ENCODE measurements around the gene ST13. TPM values are rescaled to one million over a fixed set of nuclear protein-coding genes. Genes with fewer than 3 reads are reported as not detected.

The ST13 gene
- total and polyA plus RNA-seq, 9 of the 15 experiments (the other 6 are each of a cell fraction or from before 2014, with no cell fraction given) = 53.6 to 311 (median 195) TPM

DNA sequence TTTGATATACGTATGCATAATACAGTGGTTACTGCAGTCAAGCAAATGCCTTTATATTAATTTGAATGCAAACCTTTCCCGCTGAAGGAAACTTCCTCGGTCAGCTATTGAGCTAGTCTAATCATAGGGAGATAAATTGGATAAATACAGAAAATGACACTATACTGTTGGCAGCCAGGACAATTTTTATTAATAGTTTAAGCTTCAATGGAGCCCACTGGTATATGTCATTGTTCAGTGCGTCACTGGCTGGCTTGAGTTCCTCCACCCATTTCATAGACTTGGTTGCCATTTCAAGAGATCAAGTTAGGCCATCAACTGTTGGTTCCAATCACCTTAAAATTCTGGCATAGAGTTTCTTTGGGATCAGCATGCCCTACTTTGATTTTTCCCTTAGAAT lies 38.0 kb upstream of the ST13 start:
- no peak overlapping the region for H3K27ac ChIP-seq (ENCODE audit: extremely low read depth, low read depth, low read length)
- DNase-seq (ENCODE audit: extremely low read depth in 1 of 4, low spot score in 3 of 4) (no peak), ATAC-seq (no peak), FAIRE-seq (no peak)
- WGBS (ENCODE audit: insufficient coverage, low coverage, missing lambda C conversion rate) = 78% methylated on average over 4 of the region's 4 CpGs
- no peaks in the 10 kb centered on the region for H3K79me2 ChIP-seq (ENCODE audit: control insufficient read depth, insufficient read depth, low read length)
- ChIA-PET POLR2A (no interaction called here), CTCF (ENCODE audit: low intra/inter-chr PET ratio) (no interaction called here)
- H3K27me3 ChIP-seq (ENCODE audit: control insufficient read depth in 2 of 2, insufficient read depth in 2 of 2, low read length in 2 of 2) = no peaks in the 10 kb centered on the region
- H3K9me1 ChIP-seq (ENCODE audit: control insufficient read depth, insufficient read depth, low read length) = no peaks in the 10 kb centered on the region
- H2AFZ ChIP-seq (ENCODE audit: low read depth, low read length) = no peak overlapping the region
- H3K9me3 ChIP-seq (replicated peaks; ENCODE audit: control insufficient read depth, insufficient read depth, low read depth, low read length) = no peaks in the 10 kb centered on the region
- no peak overlapping the region for H3K4me2 ChIP-seq (ENCODE audit: insufficient read depth, low read length)
- H3K4me3 ChIP-seq = no peak overlapping the region
- TF ChIP-seq, protein P1, sequence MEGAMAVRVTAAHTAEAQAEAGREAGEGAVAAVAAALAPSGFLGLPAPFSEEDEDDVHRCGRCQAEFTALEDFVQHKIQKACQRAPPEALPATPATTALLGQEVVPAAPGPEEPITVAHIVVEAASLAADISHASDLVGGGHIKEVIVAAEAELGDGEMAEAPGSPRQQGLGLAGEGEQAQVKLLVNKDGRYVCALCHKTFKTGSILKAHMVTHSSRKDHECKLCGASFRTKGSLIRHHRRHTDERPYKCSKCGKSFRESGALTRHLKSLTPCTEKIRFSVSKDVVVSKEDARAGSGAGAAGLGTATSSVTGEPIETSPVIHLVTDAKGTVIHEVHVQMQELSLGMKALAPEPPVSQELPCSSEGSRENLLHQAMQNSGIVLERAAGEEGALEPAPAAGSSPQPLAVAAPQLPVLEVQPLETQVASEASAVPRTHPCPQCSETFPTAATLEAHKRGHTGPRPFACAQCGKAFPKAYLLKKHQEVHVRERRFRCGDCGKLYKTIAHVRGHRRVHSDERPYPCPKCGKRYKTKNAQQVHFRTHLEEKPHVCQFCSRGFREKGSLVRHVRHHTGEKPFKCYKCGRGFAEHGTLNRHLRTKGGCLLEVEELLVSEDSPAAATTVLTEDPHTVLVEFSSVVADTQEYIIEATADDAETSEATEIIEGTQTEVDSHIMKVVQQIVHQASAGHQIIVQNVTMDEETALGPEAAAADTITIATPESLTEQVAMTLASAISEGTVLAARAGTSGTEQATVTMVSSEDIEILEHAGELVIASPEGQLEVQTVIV (CRISPR knock-in tag; IDR thresholded peaks at IDR 0.05; ENCODE audit: borderline replicate concordance) = no peak
- TF ChIP-seq HDGF (IDR thresholded peaks at IDR 0.05) = no peak
- TF ChIP-seq, protein P2, sequence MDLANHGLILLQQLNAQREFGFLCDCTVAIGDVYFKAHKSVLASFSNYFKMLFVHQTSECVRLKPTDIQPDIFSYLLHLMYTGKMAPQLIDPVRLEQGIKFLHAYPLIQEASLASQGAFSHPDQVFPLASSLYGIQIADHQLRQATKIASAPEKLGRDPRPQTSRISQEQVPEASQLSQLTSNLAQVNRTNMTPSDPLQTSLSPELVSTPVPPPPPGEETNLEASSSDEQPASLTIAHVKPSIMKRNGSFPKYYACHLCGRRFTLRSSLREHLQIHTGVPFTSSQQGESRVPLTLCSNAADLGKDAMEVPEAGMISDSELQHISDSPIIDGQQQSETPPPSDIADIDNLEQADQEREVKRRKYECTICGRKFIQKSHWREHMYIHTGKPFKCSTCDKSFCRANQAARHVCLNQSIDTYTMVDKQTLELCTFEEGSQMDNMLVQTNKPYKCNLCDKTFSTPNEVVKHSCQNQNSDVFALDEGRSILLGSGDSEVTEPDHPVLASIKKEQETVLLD (IDR thresholded peaks at IDR 0.05) = no peak
- TF ChIP-seq RBM17 (IDR thresholded peaks at IDR 0.05; ENCODE audit: borderline replicate concordance, low read depth, low read length) = no peak
- no peak for TF ChIP-seq RBM15 (IDR thresholded peaks at IDR 0.05; ENCODE audit: insufficient read depth, low read length)
- TF ChIP-seq TGIF2 (CRISPR knock-in tag; IDR thresholded peaks at IDR 0.05) = no peak
- TF ChIP-seq SIN3B (IDR thresholded peaks at IDR 0.05; ENCODE audit: low read depth) = no peak
- TF ChIP-seq BHLHE40 (IDR thresholded peaks at IDR 0.05; ENCODE audit: low read length) = no peak
- no peak for TF ChIP-seq RAD21 (CRISPR knock-in tag; conservative IDR thresholded peaks at IDR 0.05 in 1 of 2, IDR thresholded peaks at IDR 0.05 in 1 of 2)
- no peak for TF ChIP-seq SRF (CRISPR knock-in tag; IDR thresholded peaks at IDR 0.05)
- TF ChIP-seq STAT5A (IDR thresholded peaks at IDR 0.05; ENCODE audit: borderline replicate concordance, low read length) = no peak
- TF ChIP-seq CXXC5 (CRISPR knock-in tag; IDR thresholded peaks at IDR 0.05) = no peak
- no peak for TF ChIP-seq MEF2A (IDR thresholded peaks at IDR 0.05; ENCODE audit: control insufficient read depth, low read depth, low read length)
- TF ChIP-seq ZNF586 (CRISPR knock-in tag; conservative IDR thresholded peaks at IDR 0.05) = no peak
- TF ChIP-seq LARP7 (IDR thresholded peaks at IDR 0.05) = no peak
- no peak for TF ChIP-seq FIP1L1 (IDR thresholded peaks at IDR 0.05; ENCODE audit: low read depth, low read length, poor library complexity, severe bottlenecking)
- in situ Hi-C loops (cut with MboI) = loop anchor here (10.0 kb wide), 2 partner anchors 240 to 340 kb away; no protein-coding TSS in a partner anchor
- H3K36me3 ChIP-seq (ENCODE audit: control insufficient read depth, insufficient read depth, low read length) = peaks cover 5% of the 10 kb centered on the region; the same call in 2 of the 3 replicates
- H4K20me1 ChIP-seq (replicated peaks; ENCODE audit: control insufficient read depth, insufficient read depth, low read length) = no peaks in the 10 kb centered on the region
- no TSS peak for BruUV-seq (replicated peaks)
- H3K9ac ChIP-seq (ENCODE audit: insufficient read depth in 1 of 2, low read depth in 2 of 2, low read length in 2 of 2) = no peak overlapping the region
- intact Hi-C loops (cut with micrococcal nuclease) = loop anchor here (10.0 kb wide), 1 partner anchor 240 kb away; no protein-coding TSS in a partner anchor
- H3K4me1 ChIP-seq (replicated peaks in 1 of 2; ENCODE audit: control insufficient read depth in 2 of 2, insufficient read depth in 2 of 2, low read length in 2 of 2) = peaks cover 0 to 4% of the 10 kb centered on the region in 2 experiments; a peak in 2 of 5 replicates

All from K562 (cell line).